Fibroblast of the aortic adventitia (primary cell): ENCODE measurements around the gene RIBC2. TPM values are rescaled to one million over a fixed set of nuclear protein-coding genes. Genes with fewer than 3 reads are reported as not detected.
A peak's percentile ranks its signal among the peaks of the same experiment; 100 is the strongest.

Source experiments
- DNase-seq: peaks from one replicate; pipeline ENCODE4 v3.0.0-alpha.2; 2010; ENCODE audit warnings: low read depth
- H3K4me3 ChIP-seq: 2 replicates; pipeline ENCODE4 v1.5.1; 2011; ENCODE audit warnings: low read depth, mild to moderate bottlenecking, control low read depth, low read length, moderate library complexity
- CTCF ChIP-seq: IDR thresholded peaks from 2 replicates; pipeline ENCODE4 v1.5.1; 2011; ENCODE audit warnings: mild to moderate bottlenecking, low read length, control low read depth, inconsistent platforms; ENCODE audit not compliant: insufficient read depth
- total RNA-seq: library from RNA; depleted of rRNA; stranded (reverse); fragments of >200 nt; gene quantifications from 2 replicates; pipeline ENCODE4 v1.2.3, GENCODE V29; 2012; ENCODE audit warnings: low replicate concordance

The RIBC2 gene
- total RNA-seq, 1 donor, result 5.7 TPM

- no peak for TF ChIP-seq CTCF
- no peak overlapping the region for H3K4me3 ChIP-seq
- DNase-seq, result peak; percentile 90
Observed at GRCh38 chr22:45478108-45478771, 64.7 kb downstream of the RIBC2 start.

GRCh38 chr22:45480717-45481116 is 67.2 kb downstream of the RIBC2 start:
- DNase-seq, result no peak
- no peak overlapping the region for H3K4me3 ChIP-seq
- TF ChIP-seq CTCF, result no peak

GRCh38 chr22:45481661-45482060 is 68.2 kb downstream of the RIBC2 start:
- TF ChIP-seq CTCF, result no peak
- no peak overlapping the region for H3K4me3 ChIP-seq
- no peak for DNase-seq

Other genes starting within 250 kb of the RIBC2 start
- gene NUP50, start 249.8 kb upstream of the RIBC2 start, total RNA-seq, result 61.6 and 109 TPM in 2 replicates
- gene KIAA0930, start 172.8 kb upstream of the RIBC2 start, total RNA-seq, result 36.2 and 36.4 TPM in 2 replicates
- not detected in 2 replicates for gene UPK3A, start 128.7 kb upstream of the RIBC2 start, total RNA-seq
- gene FAM118A, start 103.8 kb upstream of the RIBC2 start, total RNA-seq, result 18.4 and 78.0 TPM in 2 replicates
- 0.08 and 0.09 TPM in 2 replicates for gene SMC1B, start 94 bp upstream of the RIBC2 start, total RNA-seq
- gene FBLN1, start 89.2 kb downstream of the RIBC2 start, total RNA-seq, result 335 and 561 TPM in 2 replicates